Activated CD4-positive, CD25-positive, alpha-beta regulatory T cell treated with anti-CD3 and anti-CD28 coated beads, Interleukin-2, amount 50 U/mL, for 72 hours (primary cell): ENCODE results near the gene ZNF2.
A peak's percentile ranks its signal among the peaks of the same experiment; 100 is the strongest.

Experiments
- DNase-seq: peaks from one replicate; pipeline ENCODE4 v3.0.0; 2021

Gene ZNF2

DNA sequence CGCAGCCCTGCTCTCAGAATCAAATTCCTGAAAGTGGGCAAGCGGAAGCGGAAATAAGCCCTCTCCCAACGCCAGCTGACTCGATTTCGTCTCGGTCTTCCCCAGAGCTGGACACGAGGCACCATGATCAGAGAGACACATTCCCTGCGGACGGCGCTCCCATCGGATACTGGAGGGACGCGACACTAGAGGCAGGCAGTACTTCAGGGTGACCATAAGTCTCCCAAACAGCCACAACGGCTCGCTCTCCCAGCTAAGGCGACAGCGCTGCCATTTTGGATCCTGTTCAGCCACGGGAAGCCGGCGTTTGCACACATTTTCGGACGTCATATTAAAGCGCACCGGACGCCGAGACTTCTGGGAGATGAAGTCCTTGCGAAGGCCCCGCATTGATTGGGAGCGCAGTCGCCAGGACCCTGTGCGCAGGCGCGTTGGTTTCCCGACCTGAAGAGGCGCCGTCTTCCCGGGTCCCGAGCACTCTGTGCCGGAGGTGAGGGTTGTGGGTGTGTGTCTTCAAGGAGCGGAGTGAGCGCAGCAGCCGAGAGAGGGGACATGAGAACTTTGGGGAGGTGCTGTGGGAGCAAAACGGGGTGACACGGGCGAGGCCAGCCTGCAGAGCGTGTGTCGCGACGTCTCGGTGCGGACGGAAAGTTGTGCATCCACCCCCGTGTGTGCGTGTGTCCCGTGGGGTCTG is at the start of gene ZNF2:
Gene ZNF2, plus strand, starts transcription at position 439 of the 694 bp plus-strand sequence. CDS start 10,418 bp downstream, outside the sequence.
- peak; percentile 94 for DNase-seq

DNA sequence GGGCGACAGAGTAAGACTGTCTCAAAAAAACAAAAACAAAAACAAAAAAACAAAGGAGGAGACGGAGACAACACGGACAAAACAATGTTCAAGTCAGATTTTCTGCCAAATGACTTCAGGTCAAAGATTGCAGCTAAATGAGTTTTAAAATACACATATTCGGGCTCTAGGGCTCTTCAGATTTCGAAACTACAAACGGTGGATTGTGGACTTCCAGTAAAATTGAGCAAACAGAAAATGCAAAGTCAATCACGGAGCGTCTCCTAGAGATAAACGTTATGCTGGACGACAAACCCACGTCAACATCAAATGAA is 44.6 kb upstream of the ZNF2 start:
- no peak for DNase-seq

DNA sequence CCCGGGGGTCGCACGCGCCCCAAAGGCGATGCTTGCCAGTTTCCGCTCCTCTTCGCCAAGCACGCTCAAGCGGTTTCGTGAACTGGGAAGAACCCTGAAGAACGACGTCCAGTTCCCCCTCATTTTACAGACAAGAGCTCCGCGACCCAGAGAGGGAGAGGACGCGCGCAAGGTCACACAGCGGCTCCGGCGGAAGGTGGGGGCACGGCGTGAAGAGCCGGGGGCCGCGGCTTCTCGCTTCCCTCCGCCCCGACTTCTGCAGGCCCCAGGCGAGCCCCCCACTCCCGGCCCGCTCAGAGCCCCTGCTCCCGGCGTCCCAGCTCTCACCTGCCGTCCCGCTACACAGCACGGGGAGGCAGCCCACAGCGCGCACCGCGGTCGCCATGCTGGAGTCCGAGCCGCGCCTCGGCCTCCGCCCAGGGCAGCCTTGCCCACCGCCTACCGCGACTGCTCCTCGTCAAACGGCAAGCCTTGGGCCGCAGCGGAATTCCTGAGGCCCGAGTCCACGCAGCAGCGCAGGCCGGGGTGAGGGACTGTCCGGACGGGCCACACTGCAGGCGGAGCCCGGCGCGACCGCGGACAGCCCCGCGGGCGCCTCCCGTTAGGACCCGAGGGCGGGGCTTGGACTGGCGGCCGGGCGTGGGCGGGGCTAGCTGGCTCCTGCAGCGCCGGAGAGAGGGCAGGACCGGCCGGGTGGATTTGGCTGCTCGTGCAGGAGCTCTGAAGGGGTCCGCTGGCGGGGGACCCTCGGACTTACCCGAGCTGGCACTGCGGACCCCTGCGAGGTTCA is 44.0 kb upstream of the ZNF2 start, which contains the start of gene MRPS5:
Gene MRPS5, minus strand, starts transcription at position 402 of the 790 bp plus-strand sequence. Its CDS starts 17 bp downstream, at position 385.
- peak; percentile 95 for DNase-seq

DNA sequence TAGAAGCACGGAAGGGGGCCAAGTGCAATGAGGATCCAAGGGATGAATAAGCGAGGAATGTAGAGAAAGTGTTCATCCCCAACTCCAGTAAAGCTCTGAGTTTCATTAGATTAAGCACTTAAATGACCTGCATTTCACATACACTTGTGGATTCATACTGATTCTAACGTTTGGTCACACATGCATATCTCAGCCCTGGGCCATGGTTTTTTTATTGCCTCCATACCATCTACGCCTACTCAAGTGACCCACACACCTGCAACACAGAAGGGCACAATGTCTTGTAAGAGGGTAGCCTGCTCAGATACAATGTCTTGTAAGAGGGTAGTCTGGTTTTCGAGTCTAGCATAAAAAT is 43.4 kb upstream of the ZNF2 start:
- no peak for DNase-seq

DNA sequence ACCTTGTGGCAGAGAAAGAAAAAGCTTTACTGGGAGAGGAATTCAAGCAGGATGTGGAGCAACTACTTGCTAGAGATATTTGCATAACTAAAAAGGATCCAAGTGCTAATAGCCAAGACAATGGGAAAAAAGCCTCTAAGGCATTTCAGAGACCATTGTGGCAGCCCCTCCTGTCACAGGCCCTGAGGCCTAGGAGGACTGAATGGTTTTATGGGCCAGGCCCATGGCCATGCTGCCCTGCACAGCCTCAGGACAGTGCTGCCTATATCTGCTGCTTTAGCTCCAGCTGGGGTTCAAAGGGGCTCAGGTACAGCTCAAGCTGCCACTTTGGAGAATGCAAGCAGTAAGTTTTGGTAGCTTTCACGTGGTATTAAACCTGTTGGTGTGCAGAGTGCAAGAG is 26.9 kb upstream of the ZNF2 start:
- DNase-seq, result no peak

DNA sequence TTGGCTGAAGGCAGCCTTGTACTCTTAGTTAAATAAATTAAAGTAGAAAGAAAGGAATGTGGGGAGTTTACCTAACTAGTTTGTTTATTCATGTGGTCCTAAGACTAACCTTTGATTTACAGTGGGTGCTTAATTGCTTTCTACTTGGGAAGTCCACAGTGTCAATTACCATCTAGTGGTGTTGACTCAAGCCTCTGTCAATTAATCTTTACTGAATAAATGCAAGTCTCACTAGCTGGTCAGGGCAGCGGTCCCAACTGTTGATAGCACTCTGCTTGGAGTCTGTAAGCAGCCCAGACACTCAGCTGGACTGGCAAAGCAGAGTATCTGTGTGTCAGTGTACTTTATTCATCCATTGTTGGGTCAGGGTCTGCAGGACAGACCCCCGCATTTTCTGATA is 21.8 kb upstream of the ZNF2 start:
- no peak for DNase-seq

DNA sequence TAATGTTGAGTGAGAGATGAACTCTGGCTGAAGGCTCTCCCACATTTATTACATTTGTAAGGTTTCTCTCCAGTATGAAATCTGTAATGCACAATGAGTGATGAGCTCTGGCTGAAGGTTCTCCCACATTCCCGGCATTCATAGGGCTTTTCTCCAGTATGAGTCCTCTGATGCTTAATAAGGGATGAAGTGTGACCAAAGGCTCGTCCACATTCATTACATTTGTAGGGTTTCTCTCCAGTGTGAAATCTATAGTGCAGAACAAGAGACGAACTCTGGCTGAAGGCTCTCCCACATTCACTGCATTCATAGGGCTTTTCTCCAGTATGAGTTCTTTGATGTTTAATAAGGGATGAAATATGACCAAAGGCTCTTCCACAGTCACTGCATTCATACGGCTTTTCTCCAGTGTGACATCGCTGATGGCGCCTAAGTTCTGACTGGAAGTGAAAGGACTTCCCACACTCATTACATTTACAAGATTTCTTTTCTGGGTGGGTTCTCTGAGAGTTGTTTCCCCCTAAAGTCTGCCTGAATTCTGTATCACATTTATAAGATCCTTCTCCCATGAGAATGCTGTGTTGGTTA is 16.1 kb upstream of the ZNF2 start:
- DNase-seq, result no peak

DNA sequence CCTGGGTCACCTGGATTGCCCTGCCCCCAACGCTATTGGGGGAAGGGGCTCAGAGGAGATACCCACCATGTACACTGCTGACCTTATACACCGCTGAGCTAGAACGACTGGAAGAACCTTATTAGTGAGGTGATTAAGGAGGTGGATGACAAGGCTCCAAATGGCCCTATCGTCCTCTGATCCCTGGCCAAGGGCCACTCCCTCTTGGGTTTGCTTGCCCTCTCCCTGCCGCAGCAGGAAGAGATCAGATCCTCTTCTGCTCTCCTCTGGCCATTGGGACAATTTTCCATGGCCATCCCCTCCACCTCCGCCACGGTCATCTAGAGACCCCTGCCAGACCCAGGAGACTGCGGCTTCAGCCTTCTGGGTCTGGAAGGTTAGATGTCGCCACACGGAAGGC is 7.2 kb upstream of the ZNF2 start:
- no peak for DNase-seq

DNA sequence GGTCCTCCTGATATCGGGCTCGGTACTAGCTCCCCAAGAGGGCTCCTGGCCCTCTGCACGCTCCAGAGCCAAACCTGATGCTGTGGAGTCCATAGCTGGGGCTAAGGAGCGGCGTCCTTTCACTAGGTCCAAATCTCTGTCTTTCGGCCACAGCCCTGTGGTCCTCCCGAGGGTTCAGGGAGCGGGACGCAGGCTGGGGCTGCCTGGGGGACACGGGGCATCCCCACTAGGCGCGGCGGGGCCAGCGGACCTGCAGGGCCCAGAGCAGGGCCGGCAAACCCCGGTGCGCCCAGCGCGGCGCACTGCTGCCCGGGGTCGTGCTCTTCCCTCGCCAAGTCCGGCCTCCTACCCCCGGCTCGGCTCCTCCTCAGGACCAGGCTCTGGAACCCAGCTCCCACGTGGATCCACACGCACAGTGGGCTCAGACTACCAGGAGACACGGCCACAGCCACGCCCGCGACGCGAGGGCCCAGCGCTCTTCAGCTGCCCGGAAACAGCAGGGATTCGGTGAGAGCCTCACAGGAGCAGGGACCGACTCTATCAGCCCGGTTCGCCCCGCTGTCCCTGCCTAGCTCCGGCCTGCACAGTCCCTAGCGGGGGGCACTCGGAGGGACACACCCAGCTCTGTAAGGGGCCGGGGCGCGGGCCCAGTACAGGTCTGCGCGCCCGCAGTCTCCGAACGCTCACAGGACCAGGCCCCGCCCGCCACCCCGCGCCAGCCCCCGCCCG is 6.6 kb upstream of the ZNF2 start:
- peak; percentile 48 for DNase-seq

DNA sequence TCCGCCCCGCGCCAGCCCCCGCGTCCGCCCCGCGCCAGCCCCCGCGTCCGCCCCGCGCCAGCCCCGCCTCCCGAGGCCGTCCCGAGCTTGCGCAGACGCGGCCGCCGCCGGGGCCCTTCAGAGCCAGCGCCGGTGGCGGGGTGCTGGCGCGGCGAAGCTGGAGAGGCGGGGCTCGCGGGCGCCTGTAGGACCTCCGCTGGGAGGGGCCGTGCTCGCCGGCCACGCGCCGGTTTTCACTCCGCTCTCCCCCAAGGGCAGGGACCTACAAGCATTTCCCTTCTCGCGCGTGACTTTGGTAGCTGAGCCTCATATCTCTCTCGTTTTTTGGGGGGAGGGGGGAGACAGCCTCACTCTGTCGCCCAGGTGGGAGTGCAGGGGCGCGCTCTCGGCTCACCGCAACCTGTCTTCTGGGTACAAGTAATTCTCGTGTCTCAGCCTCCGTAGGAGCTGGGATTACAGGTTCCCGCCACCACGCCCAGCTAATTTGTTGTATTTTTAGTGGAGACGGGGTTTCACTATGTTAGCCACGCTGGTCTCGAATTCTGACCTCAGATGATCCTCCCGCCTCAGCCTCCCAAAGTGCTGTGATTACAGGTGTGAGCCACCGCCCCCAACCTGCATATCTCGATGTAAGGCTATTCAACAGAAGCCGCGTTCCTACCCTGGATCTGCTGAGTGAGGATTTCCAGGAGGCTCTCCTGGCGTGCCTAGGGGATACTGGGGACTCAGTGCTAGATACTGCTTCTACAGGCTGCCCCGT is 5.7 kb upstream of the ZNF2 start, which contains the start of gene ZNF514:
Gene ZNF514, minus strand, starts transcription at position 159 of the 760 bp plus-strand sequence. CDS start 6,595 bp downstream, outside the sequence.
- peak; percentile 80 for DNase-seq

DNA sequence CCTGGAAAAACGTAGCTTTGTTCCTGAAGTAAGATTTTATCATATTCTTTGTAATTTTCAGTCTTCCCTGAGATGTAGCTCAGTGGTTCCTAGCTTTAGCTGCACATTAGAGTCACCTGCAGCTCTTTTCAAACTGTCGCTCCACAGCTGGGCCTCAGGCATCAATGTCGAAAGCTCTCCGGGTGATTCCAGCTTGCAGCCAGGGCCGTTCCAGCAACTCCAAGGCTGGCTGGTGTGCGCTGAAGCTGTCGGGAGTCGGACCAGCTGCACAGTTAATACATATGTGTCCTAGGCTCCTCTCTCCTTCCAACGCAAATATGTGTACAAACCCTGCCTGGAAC is 609 bp upstream of the ZNF2 start:
- DNase-seq, result no peak

DNA sequence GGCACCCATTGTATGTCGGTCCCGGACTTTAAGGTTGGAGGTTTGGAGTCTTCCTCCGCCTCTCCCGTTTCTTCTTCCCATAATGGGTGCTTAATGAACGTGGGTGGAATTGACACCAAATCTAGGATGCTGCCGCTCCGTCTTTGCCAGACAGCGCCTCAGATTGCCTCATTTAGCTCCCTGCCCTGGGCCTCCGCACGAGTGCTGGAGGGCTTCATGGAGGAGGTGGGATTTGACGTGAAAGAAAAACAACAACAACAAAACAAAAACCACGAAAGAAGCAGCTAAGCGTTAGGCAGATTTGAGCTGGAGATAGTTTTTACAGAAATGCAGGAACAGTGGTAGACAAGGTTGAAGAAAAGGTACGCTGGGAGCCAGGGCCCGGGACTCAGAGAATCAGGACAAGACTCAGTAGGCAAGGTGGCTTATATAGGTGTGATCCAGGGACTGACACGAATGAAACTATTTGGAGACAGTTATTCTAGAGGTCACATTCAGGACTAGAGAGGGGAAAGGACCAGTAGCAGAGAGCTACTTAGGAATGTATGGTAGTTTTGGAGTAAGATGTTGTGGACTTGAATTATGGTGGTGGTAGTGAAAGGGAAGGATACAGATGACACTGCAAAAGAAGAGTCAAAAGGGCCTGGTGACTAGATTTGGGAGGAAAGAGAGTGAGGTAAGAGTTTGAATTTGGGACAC is 605 bp downstream of the ZNF2 start:
- no peak for DNase-seq

DNA sequence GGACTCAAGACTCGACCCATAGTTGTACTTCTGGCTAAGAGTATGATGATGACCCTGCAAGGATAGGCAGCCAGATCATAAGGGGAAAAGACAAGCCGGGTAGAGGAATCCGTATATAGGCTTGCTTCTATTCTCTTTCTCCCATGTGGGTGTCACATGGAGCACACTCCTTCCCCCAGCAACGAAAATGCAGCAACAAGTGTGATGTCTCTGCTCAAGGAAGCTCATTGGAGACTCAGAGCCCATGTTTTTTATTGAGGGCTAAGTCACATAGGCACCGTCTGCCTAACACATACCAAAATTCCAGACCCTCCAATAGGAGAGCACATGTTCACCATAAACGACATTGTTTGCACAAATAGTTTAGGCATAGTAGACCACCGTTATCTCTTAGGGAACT is 6.3 kb downstream of the ZNF2 start:
- DNase-seq, result no peak

DNA sequence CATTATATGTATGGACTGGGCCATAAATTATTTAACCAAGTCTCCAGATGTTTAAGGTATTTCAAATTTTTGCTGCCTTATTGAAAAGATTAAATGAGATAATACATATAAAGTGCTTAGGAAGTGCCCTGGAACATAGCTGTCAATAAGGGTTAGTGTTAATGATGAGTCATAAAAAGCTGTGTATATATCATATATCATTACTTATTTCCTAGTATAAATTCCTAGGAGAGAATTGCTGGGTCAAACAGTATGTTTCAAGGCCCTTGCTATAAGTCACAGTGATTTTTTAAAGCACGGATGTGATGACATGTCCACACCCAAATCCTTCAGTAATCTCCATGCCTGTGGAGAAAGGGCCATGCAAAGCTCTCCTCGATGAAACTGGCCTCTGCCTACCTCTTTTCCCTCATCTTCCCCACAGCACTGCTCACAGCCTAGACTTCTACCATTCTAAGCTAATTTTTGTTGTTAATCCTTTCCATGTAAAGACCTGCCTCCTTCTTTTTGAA is 8.5 kb downstream of the ZNF2 start:
- no peak for DNase-seq

DNA sequence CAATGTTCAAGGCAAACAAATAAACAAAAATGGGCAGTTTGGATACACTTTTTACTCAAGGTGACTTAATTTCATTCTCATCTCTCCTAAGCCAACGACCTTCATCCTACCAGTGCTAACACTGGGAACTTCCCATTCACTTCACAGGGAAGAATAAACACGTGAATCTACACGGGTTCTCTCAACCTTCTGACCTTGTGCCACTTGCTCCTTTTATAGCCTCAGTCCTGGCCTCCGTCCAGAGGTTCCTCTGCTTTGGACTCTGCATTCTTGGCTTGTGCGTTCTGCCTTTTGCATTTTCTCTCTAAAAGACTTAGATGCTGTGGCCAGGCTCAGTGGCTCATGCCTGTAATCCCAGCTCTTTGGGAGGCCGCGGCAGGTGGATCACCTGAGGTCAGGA is 13.8 kb downstream of the ZNF2 start:
- DNase-seq, result no peak

DNA sequence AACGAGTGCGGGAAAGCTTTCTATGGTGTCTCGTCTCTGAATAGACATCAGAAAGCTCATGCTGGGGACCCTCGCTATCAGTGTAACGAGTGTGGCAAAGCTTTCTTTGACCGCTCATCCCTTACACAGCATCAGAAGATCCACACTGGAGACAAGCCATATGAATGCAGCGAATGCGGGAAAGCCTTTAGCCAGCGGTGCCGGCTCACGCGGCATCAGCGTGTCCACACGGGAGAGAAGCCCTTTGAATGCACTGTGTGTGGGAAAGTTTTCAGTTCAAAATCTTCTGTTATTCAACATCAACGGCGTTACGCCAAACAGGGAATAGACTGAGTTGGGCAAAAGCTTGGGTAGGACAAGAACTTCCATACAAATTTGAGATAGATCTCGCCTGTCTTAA is 16.2 kb downstream of the ZNF2 start:
- no peak for DNase-seq

DNA sequence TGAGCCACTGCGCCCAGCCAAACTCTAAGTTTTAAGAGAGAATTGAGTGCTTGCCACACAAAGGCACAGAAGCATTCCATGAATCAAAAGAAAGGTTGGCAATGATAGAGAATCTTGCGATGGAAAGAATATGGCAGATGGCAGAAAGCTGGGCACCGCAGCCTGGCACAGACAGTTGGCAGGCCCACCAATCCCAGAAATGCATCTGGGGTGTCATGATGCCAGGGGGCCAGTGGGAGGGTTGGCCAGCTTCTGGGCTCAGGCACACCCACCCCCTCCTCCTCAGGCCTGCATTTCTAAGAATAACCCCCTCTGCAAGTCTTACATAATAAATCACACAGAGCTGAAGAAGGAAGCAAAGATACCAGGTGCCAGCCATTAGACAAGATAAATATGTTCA is 19.6 kb downstream of the ZNF2 start:
- DNase-seq, result no peak

DNA sequence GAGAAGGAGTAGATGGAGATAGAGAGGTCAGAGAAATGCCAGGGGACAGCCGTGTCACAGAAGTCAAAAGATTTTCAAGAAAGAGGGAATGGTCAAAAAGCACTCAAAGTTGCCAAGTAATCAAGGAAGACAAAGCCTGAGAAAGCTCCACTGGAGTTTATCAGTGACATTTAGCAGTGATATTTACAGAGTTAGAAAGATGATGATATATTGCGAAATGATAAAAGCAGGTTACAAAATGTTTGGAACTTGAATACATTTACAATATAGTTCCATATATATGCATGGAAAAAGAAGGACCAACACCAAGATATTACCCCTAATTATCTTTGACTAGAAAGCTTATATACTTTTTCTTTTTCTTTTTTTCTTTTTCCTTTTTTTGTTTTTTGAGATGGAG is 20.4 kb downstream of the ZNF2 start:
- DNase-seq, result no peak

DNA sequence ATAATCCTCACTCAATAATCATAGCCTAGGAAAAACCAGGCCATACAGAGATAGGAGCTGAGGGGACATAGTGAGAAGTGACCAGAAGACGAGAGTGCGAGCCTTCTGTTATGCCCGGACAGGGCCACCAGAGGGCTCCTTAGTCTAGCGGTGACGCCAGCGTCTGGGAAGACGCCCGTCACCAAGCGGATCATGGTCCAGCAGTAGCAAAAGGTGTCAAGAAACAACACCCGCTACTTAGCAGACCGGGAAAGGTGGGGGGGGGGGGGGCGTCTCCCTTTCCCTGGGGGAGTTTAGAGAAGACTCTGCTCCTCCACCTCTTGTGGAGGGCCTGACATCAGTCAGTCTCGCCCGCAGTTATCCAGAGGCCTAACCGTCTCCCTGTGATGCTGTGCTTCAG is 27.3 kb downstream of the ZNF2 start:
- peak; percentile 55 for DNase-seq

DNA sequence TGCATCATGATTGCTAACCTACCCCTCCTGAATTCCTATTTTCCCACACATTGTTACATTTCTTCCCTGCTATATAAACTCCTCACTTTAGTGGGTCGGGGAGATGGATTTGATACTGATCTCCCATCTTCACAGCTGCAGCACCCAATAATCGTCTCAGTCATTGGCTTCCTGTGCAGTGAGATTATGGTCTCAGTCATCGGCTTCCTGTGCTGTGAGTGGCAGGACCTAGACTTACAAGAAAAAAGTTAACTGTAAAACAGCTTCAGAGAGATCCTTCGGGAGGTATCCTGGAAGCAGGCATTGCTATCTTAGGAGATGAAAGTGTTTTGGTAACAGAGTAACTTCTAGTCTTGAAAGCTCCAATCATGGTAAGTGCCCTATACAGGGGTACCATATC is 38.3 kb downstream of the ZNF2 start:
- no peak for DNase-seq

DNA sequence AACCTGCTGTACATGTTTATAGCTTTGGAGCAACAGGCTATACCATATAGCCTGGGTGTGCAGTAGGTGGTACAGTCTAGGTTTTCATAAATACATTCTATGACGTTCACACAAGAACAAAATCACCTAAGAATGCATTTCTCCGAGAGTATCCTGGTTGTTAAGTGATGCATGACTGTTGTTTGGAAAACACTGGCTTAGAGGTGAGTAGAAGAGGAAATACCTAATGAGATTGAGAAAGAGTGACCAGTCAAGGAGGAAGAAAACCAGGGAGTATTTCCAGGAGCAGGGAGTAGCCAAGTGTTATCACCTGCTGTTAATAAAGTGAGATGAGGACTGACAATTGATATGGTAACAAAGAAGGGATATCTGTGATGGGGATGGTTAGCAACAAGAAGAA is 38.8 kb downstream of the ZNF2 start:
- DNase-seq, result no peak

DNA sequence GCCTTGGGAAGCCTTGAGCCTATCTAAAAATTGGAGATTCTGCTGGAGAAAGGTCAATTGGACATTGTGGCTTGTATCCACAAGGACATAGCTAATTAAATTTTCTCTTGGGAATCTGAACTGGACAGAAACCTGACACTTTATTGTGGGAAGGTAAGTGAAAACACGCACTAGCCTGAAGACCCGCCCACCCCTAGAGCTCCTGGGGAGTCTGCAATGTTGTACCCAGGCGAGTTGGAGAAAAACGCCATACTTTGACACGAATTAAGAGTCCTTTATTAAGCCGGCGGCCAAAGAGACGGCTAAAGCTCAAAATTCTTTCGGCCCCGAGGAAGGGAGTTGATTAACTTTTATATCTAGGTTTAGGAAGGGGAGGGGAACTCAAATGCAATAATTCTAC is 40.5 kb downstream of the ZNF2 start:
- no peak for DNase-seq
